ENCODE measurements around the gene FGF23. TPM values are rescaled to one million over a fixed set of nuclear protein-coding genes. Genes with fewer than 3 reads are reported as not detected.

The FGF23 gene
- total RNA-seq, 1 experiment from 2014 or later: not detected

DNA sequence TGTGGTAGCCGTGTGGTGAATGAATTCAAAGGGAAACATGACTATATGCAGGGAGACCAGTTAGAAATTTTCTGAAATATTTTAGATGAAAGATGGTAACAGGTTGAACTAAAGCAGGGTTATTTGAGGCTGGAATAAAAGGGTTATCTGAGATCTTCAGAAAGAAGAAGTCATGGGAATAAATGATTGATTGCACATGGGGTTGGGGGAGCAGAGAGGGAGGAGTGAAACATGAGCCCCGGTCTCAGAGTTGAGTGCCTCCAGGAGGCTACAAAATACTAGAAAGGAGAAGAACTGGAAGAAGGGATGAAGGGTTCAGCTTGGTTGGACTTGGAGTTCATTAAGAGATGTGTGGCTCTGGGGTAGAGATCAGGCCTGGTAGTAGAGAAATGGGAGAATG, 16.3 kb upstream of the FGF23 start:
- POLR2A ChIA-PET (ENCODE audit: low non-redundant PET): no interaction called here
- Histone ChIP-seq H3K27ac (ENCODE audit: low read depth, low read length, poor library complexity, severe bottlenecking) (no peak overlapping the region), H3K4me3 (ENCODE audit: low read depth, low read length, poor library complexity, severe bottlenecking) (no peak overlapping the region), H3K27me3 (replicated peaks; ENCODE audit: insufficient read depth, low read depth, low read length, poor library complexity) (peaks cover 52% of the 10 kb centered on the region), H3K9me3 (ENCODE audit: low read depth, low read length, poor library complexity, severe bottlenecking) (no peaks in the 10 kb centered on the region), H3K36me3 (ENCODE audit: insufficient read depth, low read length, poor library complexity, severe bottlenecking) (no peaks in the 10 kb centered on the region), H3K4me1 (ENCODE audit: insufficient read depth, low read length, poor library complexity, severe bottlenecking) (no peaks in the 10 kb centered on the region)
- CTCF ChIA-PET: no interaction called here
- intact Hi-C loops (cut with micrococcal nuclease; ENCODE audit: unreplicated experiment): no loop called here
- no peak for DNase-seq (ENCODE audit: low spot score)
- TF ChIP-seq EZH2 (IDR thresholded peaks at IDR 0.05; ENCODE audit: borderline replicate concordance, low read depth, low read length, poor library complexity, severe bottlenecking): no peak
- TF ChIP-seq, protein P1, sequence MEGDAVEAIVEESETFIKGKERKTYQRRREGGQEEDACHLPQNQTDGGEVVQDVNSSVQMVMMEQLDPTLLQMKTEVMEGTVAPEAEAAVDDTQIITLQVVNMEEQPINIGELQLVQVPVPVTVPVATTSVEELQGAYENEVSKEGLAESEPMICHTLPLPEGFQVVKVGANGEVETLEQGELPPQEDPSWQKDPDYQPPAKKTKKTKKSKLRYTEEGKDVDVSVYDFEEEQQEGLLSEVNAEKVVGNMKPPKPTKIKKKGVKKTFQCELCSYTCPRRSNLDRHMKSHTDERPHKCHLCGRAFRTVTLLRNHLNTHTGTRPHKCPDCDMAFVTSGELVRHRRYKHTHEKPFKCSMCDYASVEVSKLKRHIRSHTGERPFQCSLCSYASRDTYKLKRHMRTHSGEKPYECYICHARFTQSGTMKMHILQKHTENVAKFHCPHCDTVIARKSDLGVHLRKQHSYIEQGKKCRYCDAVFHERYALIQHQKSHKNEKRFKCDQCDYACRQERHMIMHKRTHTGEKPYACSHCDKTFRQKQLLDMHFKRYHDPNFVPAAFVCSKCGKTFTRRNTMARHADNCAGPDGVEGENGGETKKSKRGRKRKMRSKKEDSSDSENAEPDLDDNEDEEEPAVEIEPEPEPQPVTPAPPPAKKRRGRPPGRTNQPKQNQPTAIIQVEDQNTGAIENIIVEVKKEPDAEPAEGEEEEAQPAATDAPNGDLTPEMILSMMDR (conservative IDR thresholded peaks at IDR 0.05; ENCODE audit: low read depth, low read length): no peak
- no TSS peak for BruUV-seq (replicated peaks)

DNA sequence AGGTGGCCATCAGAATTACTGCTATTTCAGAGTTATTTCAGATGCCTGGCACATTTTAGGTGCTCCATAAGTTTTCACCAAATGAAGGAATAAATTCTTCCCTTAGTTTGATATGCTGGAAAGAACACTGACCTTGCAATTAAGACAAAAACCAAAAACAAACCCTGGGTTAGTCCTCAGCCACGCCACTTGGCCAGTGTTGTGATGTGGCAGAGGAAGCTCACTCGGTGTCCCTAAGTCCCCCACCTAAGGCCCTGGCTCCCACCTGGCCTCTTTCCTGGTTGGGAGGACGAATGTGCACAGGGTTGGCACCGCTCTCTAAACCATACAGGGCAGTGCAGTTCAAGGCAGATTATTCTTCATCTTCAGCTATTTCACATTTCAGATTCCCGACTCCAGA, 13.7 kb upstream of the FGF23 start:
- H3K36me3 ChIP-seq (ENCODE audit: insufficient read depth, low read length, poor library complexity, severe bottlenecking): no peaks in the 10 kb centered on the region
- H3K9me3 ChIP-seq (ENCODE audit: low read depth, low read length, poor library complexity, severe bottlenecking): no peaks in the 10 kb centered on the region
- H3K27me3 ChIP-seq (replicated peaks; ENCODE audit: insufficient read depth, low read depth, low read length, poor library complexity): peaks cover 30% of the 10 kb centered on the region
- POLR2A ChIA-PET (ENCODE audit: low non-redundant PET): no interaction called here
- H3K4me1 ChIP-seq (ENCODE audit: insufficient read depth, low read length, poor library complexity, severe bottlenecking): no peaks in the 10 kb centered on the region
- H3K27ac ChIP-seq (ENCODE audit: low read depth, low read length, poor library complexity, severe bottlenecking): no peak overlapping the region
- no peak overlapping the region for H3K4me3 ChIP-seq (ENCODE audit: low read depth, low read length, poor library complexity, severe bottlenecking)
- TF ChIP-seq EZH2 (IDR thresholded peaks at IDR 0.05; ENCODE audit: borderline replicate concordance, low read depth, low read length, poor library complexity, severe bottlenecking): no peak
- TF ChIP-seq, protein P1 (conservative IDR thresholded peaks at IDR 0.05; ENCODE audit: low read depth, low read length): no peak
- CTCF ChIA-PET: no interaction called here
- BruUV-seq (replicated peaks): no TSS peak
- intact Hi-C loops (cut with micrococcal nuclease; ENCODE audit: unreplicated experiment): no loop called here
- no peak for DNase-seq (ENCODE audit: low spot score)

DNA sequence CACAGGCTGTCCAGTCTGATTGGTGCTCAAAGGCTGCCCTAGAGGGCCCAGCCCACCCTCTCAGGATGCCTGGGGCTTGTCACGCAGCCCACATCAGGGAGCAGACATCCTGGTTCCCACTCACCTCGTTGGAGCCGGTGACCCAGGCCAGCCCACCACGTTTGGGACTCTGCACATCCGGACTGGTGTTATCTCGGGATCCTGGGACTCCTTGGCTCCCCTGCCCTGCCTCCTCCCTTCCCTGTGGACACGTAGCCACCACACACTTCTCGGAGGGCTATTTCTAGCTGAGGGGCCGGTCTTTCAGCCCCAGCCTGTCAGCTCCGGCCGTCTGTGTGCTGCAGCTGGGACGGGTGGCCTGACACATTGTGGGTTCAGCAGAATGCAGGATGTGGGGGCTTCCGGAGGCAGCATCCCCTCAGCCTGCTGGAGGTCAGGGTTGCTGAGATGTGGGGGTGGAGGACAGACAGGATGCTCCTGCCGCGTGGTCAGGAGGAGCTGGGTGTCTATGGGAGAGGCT, 12.8 kb upstream of the FGF23 start:
- no peaks in the 10 kb centered on the region for H3K9me3 ChIP-seq (ENCODE audit: low read depth, low read length, poor library complexity, severe bottlenecking)
- ChIA-PET POLR2A (ENCODE audit: low non-redundant PET) (no interaction called here), CTCF (no interaction called here)
- TF ChIP-seq EZH2 (IDR thresholded peaks at IDR 0.05; ENCODE audit: borderline replicate concordance, low read depth, low read length, poor library complexity, severe bottlenecking): no peak
- TF ChIP-seq, protein P1 (conservative IDR thresholded peaks at IDR 0.05; ENCODE audit: low read depth, low read length): no peak
- no peaks in the 10 kb centered on the region for H3K36me3 ChIP-seq (ENCODE audit: insufficient read depth, low read length, poor library complexity, severe bottlenecking)
- H3K4me1 ChIP-seq (ENCODE audit: insufficient read depth, low read length, poor library complexity, severe bottlenecking): no peaks in the 10 kb centered on the region
- H3K27me3 ChIP-seq (replicated peaks; ENCODE audit: insufficient read depth, low read depth, low read length, poor library complexity): peaks cover 26% of the 10 kb centered on the region
- BruUV-seq (replicated peaks): no TSS peak
- no peak overlapping the region for H3K27ac ChIP-seq (ENCODE audit: low read depth, low read length, poor library complexity, severe bottlenecking)
- no peak for DNase-seq (ENCODE audit: low spot score)
- intact Hi-C loops (cut with micrococcal nuclease; ENCODE audit: unreplicated experiment): no loop called here
- H3K4me3 ChIP-seq (ENCODE audit: low read depth, low read length, poor library complexity, severe bottlenecking): no peak overlapping the region

Measured in A673 (cell line).